Activated T-helper 1 cell treated with Interleukin-2 at 50 U/mL for 16 hours (primary cell): ENCODE data around the gene PRKCQ.

Experiments used
- DNase-seq: peaks from one replicate; pipeline ENCODE4 v3.0.0-alpha.2; 2020; ENCODE audit warnings: low read depth

PRKCQ gene

DNA sequence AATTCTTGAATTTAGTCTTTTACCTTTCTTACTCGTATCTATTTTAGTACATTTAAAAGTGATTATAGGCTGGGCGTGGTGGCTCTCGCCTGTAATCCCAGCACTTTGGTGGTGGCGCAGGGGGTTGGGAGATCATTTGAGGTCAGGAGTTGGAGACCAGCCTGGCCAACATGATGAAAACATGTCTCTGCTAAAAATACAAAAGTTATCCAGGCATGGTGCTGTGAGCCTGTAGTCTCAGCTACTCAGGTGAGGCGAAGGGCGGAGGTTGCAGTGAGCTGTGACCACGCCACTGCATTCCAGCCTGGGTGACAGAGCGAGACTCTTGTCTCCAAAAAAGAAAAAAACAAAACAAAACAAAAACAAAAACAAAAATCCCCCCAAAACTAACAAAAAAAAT lies 12.2 kb downstream of the PRKCQ start:
- no peak for DNase-seq

DNA sequence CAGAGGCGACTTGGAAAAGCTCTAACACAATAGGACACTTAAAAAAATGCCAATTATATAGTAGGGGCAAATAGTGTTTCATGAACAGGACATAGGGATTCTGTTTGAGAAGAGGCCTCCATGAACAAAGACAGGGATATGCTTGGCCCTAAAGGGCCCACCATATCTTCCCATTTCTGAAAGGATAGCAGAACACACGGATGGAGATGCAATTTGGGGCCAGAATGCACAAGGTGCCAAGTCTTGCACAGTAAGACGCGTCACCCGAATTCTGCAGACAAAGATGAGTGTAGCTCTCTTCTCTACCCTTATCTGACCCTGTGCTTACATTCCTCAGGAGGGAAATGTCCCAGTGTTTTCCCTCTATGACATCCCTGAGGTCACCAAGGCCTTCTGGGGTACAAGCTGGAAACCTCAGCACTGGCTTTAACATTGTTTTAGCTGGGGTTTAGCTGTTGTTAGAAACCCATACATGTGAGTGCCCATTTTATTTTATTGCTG lies 12.8 kb downstream of the PRKCQ start:
- DNase-seq, result no peak

DNA sequence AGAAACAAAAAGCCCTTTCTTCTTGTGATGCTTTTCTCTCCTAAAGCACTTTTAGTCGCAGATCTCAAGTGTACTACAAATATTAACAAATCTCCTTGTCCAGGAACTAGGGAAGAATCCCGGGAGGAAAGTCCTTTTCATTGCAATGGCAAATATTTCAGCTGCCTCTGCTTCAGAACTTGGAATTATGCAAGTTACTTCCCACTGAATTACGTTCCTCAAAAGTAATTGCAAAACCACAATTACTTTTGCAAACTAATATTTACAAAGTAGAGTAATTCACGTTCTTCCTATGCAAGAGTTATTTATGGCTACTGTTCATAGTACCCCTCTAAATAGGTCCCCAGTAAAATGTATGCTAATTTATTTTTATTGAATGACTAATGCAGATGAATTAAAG lies 14.5 kb downstream of the PRKCQ start:
- DNase-seq, result no peak

DNA sequence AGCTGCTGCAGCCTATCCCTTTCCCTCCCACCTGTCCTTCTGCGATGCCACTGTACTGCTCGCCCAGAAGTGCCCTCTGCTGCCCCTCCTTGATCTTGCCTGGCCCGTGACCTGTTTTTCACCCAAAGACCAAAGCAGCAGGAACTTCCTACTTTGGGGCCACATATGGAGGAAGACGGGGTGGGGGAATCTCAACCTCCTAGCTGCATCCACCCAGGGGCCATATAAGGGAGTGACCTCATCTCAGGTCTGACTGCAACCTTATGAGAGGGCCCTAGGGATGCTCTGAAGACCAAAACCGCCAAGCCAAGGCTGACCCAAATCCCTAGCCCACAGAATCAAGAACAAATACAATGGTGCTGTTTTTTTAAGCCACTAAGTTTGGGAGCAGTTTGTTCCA lies 15.7 kb downstream of the PRKCQ start:
- DNase-seq, result no peak

DNA sequence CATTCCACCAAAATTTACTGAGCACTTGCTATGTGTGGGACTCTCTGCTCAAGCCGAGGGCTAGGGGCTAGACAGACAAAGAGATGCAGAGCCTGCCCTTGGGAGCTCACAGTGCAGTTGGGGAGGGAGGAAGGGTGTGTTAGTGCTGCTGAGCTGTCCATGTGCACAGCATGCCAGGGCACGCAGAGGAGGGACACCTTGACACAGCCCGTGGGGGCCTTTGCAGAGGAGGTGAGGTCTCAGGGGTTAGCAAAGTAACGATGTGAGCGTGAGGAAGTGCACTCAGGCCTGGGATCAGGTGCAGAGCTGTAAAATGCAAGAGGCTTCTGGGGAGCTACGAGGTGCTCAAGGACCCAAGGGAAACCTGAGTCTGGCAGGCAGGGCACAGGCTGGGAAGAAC lies 16.3 kb downstream of the PRKCQ start:
- no peak for DNase-seq

DNA sequence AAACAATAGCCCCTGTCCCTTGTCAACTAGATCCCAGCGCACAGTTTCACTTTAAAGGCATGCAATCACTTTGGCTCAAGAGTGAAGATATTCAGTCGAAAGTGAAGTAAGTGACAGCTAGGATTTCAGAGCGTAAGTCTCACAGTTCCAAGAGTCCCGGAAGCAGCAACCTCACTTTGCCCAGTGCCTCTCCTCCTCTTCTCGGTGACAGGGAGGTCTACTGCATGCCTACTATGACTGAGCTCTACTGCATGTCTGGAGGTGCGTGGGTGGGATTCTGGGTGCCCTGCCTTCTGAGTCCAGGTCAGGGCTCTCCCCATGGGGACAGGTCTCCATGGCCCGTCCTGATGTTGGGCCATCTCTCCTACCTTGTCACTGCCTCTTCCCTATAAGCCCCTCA lies 17.0 kb downstream of the PRKCQ start:
- DNase-seq, result no peak

DNA sequence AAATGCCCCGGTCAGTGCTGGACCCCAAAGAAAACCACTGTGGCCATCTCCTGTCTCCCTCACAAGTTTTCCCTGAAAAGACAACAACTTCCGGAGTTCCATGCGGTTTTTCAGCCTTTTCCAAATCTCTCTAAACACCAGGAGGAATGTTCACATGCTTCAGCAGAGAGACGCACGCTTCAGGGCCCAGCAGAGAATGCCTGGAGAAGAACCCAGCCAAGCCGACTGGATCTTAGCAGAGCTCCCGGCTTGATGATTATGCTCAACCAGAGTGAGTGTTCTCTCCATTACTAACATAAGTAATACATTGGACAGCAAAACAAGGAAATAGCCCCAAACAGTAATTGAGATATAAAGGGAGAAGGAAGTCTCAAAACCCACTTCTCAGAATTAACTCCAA lies 17.9 kb downstream of the PRKCQ start:
- DNase-seq, result no peak

DNA sequence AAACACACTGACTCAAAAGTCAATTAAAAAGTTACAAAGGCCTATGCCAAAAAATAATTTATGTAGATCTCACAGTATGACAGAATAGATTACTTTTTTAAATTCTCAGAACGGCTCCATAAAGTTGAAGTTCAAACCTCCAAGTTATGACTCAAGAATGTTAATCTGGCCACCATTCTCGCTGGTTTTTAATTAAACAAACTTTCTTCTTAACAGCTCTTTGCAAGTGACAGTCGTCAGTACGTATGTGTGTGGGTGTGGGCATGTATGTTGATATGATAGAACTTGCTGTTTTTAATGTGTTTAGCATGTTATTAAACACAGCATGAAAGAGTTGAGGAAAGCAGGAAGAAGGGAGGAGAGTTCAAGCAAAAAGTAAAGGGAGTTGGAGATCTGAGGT lies 18.5 kb downstream of the PRKCQ start:
- no peak for DNase-seq

DNA sequence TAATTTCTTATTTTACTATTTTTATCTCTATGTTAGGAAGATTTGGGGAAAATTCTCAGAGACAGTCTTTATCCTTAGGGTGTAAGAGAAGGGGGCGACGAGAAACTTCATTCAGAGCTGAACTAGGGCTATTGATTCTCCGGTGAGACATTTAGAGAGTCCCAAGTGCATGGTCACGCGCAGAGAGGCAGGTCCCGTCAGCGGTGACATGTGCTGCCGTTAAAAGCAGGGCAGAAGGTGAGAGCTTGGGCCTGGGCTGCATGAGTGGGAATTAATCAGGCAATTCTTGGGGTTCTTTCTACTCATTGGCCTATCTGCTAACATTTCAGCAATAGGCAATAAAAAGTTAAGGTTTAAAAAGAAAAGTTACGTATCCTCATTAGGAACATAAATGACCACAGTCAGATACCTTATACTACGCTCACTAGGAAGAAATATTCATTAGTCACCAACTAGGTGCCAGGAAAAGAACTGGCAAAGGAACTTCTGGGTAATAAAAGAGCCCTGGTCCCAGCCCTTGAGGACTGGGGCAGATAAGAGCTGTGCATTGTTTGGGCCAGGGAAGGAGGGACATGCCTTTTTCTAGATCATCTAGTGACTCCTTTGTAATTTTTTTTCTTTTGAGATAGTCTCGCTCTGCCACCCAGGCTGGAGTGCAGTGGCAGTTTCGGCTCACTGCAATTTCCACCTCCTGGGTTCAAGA lies 21.2 kb downstream of the PRKCQ start:
- no peak for DNase-seq

DNA sequence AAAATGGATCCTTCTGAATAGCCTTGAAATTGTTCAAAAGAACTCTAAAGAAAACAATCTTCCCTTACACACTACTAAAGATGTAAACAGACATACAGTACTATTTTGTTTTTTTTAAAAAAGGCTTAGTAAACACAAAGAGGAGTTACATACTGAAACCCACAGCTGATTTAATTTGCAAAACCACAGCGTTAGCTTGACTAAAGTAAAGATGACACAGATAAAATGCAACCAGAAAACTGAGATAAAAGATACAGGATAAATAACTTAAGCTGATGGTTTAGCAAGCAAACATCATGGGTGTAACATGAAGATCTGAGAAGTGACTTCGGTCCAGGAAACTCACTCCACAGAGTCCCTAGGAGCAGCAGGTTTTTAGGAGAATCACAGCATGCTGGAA lies 21.8 kb downstream of the PRKCQ start:
- no peak for DNase-seq

DNA sequence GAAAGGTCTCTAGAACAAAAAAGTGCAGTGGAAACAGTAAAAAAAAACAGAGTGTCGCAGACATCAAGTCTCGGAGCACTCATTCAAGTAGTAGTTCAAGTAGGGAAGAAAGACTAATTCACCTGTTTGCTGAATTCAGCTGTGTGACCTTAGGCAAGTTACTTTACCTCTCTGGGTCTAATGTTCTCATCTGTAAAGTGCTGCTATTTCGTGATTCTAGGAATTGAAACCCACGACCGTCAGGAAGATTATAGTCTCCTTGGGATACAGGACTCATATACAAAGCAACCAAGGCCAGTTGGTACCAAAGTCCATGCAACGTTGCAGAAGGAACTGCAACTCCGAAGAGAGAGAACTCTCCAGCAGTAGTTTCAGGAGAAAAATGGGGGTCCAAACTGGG lies 26.1 kb downstream of the PRKCQ start:
- no peak for DNase-seq

DNA sequence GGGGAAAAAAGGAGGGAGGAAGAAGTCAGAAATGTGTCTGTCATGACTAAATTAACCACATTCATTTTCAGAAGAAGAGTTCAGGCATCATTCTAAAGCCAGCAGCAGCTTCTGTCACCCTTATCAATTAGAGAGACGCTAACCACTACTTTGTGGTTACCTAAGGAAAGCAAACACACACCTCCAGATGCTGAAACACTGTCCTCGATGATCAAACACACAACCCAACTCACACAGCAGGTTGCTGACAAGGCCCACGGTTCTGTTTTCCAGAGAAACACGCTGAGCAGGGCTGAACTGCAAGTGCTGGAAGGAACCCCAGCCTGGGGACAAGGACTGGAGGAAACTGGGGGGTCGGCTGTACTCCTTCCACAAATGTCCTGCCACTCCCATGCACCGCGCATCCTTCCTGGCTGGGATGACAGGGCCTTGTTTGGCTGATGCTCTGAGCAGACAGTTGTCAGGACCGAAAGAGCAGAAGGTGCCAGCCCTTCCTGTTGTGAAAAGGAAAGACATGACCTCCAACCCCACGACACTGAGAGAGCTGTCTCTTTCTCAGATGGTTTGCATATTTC lies 36.6 kb downstream of the PRKCQ start:
- no peak for DNase-seq

DNA sequence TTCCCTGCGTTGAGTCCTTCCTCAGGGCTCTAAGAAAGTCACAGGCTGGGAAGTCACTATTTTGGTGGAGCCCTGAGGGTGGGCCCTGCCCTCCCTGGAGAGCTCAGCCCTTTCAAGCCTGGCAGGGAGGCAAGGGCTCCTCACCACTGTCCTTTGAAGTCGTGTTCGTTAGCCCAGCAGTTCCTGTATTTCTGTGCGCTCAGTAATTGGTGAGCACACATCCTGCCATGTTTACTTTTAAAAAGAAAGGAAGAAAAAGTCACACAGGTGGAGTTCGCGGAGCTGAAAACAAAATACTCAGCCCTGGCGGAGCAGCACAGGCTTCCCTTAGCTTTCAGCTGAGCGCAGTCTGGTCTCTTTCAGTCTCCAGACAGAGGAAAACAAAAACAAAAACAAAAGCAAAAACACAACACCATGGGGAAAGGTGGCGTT lies 37.1 kb downstream of the PRKCQ start:
- peak; percentile 44 for DNase-seq

DNA sequence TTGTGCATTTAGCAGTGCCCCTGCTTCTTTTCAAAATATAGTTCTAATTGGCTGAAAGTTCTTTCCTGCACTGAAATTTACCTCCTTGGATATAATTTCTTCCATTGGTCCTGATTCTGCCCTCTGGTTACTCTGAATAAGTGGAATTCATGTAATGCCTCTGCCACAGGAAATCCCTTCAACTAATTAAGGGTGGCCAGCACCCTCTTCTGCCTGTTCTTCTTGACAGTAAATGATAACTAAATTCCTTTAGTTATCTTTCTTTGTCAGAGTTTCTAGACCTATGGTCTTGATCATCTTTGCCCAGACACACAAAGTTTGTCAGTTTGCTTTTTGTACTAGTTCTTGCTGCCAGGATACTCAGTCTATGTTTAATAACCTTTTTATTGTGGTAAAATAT lies 40.2 kb downstream of the PRKCQ start:
- no peak for DNase-seq

DNA sequence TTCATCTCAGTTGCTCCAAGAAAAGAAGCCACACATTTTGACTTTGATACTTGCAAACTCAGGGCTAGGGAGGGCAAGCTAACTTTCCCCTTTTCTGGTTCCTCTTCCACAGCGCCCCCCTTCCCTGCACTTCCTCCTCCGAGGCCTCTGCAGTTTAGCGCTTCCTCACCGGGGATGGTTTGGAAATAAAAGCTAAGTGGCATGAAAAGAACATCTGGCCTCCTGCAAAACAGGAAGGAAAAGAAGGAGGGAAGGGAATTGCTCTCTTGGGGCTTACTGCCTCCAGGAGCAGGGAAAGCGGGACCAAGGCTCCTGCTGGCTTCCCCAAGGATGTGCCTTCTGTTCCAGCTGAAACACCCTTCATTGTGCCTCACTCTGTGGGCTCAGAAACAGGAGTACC lies 42.3 kb downstream of the PRKCQ start:
- no peak for DNase-seq

DNA sequence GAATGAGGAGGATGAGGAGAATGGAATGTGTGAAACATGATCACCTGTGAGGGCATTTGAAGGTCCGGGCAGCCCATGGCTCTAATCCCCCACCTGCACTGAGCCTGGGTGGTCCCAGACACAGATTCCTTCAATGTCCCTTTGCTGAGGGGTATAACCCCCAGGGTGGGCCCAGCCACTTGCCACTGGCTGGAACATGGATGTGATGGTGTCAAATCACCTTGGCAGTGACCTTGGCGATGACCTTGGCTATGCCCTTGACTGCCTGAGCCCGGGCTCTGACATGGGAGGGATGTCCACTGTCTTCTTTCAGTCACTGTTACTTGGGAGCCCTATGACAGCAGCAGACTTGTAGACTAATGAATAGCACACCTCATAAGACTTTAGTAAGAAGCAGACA lies 44.0 kb downstream of the PRKCQ start:
- no peak for DNase-seq

DNA sequence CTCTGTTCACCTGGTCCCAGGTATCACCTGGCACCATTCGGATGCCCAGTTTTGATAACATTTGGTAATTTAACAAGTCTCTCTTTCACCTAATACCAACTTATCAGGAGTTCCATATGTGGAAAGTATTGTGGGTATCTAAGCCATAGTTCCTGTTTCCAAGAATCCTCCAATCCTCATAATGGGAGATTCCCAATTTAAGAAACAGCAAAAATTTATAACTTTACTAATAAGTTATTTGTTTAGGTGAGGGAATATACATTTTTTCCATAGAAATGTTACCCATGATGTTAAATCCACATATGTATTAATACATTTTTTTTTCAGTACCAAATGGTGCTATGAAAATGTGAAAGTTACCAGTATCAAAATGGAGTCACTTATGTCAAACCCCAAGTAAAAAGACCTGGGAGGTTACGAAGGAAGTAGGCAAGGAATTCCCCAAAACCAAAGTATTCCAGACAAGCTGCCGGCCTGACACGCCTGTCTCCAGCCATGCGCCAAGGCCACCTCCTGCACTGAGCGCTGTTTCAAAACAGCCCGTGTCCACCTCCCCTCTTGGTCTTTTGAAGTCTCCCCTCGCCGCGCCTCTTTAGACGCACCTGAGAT lies 44.8 kb downstream of the PRKCQ start:
- DNase-seq, result no peak

DNA sequence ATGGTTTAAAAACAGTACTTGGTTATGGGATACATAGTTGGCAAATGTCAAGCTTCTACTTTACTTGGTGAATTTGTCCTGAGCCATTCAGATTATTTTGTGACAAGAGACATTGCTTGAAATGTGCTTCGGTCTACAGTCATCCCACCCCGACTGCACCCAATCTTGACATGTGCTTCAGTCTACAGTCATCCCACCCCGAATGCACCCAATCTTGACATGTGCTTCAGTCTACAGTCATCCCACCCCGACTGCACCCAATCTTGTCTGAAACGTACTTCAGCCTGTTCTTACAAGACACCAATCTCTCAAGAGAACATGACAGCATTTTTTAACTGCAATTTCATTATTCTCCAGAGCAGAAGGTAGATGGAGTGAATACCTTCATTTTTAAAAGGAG lies 47.8 kb downstream of the PRKCQ start:
- DNase-seq, result no peak

DNA sequence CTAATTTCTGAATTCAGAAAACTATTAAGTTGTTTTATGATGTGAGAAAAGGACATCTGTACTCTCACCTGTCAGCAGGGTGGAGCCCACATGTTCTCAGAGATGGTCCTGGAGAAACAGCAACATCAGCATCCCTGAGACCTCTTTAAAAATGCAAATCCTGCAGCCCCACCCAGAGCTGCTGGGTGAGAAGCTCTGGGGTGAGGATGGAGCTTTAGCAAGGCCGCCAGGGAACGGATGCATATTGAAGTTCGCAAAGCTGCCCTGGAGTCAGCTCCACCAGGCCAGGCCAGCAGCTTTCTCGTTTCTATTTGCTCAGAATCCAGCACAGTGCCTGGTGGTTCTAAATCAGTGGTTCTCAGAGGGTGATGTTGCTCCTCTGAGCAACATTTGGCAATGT lies 49.1 kb downstream of the PRKCQ start:
- no peak for DNase-seq

DNA sequence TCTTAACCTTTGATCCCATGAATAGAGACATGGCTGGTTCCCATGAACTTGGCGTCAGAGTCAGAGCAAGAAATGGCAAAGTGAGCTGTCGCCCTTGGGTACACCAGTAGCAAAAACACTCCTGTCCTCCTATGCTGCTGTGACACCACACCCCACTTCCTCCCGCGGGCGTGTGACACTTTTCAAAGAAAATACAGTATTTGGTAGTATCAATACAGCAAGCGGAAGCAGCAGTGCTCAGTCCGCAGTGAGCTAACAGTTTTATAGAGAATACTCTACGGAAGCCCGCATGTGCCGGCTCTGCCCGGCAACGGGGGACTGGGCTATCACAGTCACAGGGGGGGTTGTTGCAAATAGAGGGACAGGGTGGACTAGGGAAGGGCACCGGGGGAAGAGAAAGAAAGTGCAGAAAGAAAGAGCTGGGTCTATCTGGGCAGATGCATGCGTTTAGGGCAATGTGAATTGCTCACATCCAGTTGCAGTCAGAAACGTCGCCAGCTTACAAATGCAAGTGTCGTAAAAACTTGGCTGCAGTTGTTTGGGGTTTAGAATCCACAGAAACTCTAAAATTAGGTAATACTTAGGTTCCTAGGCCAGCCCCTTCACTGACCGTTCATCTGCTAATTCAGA lies 49.8 kb downstream of the PRKCQ start:
- DNase-seq, result peak; percentile 66

DNA sequence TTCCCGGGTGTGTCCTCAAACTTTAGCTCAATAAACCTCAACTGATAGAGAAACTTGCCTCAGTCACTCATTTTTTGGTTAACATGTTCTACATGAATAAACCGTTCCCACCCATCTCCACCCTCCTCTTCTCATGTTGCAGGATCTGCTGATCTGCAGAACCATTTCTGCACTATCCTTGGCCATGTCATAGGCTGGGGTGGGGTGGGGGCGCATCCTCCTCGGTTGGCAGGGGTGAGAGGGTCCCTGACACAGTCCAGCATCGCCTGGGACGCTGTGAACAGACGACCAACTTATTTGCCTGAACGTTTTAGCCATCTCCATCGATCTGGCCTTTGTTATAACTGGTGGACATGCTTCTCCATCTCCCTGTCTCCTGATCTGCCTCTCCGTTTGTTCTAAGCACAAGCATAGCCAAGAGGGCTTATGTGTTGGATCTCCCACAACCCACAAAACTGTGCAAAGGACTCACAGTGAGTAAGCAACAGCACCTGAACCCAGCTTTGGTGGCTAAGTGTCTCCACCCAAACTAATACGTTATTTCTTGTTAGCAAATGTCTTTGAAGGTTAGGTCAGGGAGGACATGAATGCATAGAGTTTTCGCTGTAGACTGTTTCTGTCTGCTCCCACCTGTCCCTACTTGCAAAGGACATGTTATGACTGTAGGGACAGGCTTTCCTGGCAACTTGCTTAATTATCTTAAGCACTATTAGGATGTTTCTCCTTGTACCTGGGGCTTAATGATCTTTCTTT lies 51.7 kb downstream of the PRKCQ start:
- no peak for DNase-seq

DNA sequence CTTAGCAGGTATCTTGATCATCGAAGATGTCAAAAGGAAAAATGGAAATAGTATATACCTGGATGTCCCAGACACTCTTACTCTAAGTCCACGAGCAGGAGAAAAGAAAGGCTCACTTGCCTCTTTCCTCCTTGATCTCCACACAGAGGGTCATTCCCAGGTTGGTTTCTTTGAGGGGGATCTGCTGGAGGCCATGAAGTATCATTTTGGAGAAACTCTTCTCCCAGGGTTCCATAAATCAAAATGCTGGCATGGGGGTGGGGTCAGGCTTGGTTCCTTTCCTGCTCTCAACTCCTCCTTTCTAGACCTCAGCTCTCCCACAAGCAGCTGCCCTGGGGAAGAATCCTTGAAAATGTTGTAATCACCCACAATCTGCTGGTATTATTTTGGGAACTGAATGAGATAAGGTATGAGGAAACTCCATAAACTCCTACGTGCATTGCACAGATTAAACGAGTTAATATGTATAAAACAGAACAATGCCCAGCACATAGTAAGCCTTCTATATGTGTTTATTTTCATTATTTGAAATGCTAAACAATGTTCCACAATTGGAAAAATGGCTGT lies 54.4 kb downstream of the PRKCQ start:
- DNase-seq, result no peak
